MCF 10A (cell line): ENCODE data around the gene HOOK2. TPM values are rescaled to one million over a fixed set of nuclear protein-coding genes. Genes with fewer than 3 reads are reported as not detected.

Experiments used
- BruUV-seq: library from RNA; stranded (reverse); fragments of 400-500 nt; replicated peaks from 2 replicates; lab custom pipeline; 2021; lab: Mats Ljungman, UMichigan
- CTCF ChIA-PET: fragments of 300-600 bp; sonication (Branson Sonifier 250); formaldehyde crosslinking; extraction: SDS; loops from one replicate; lab custom pipeline; 2021; ENCODE audit warnings: antibody characterized with exemption, inconsistent platforms; lab: Yijun Ruan, JAX
- POLR2A ChIA-PET: fragments of 300-600, 350-650 bp; sonication (Branson Sonifier 250); formaldehyde crosslinking; extraction: SDS; loops from one replicate; lab custom pipeline; 2020; ENCODE audit warnings: antibody characterized with exemption, inconsistent platforms; lab: Yijun Ruan, JAX
- DNase-seq: peaks from one replicate; pipeline ENCODE4 v3.0.0-alpha.2; 2018; ENCODE audit not compliant: unreplicated experiment
- H3K27ac Mint-ChIP-seq: one replicate; pipeline ENCODE4 v1.8.0; 2022; ENCODE audit warnings: mild to moderate bottlenecking, low read depth, mixed read lengths; ENCODE audit not compliant: unreplicated experiment
- H3K27me3 Mint-ChIP-seq: one replicate; pipeline ENCODE4 v1.8.0; 2022; ENCODE audit warnings: mixed read lengths; ENCODE audit not compliant: insufficient read depth, unreplicated experiment
- H3K36me3 Mint-ChIP-seq: one replicate; pipeline ENCODE4 v1.8.0; 2022; ENCODE audit warnings: mild to moderate bottlenecking, moderate library complexity, mixed read lengths; ENCODE audit not compliant: insufficient read depth, unreplicated experiment
- H3K4me1 Mint-ChIP-seq: one replicate; pipeline ENCODE4 v1.8.0; 2022; ENCODE audit warnings: mixed read lengths; ENCODE audit not compliant: insufficient read depth, unreplicated experiment
- H3K4me3 Mint-ChIP-seq: one replicate; pipeline ENCODE4 v1.8.0; 2022; ENCODE audit warnings: mild to moderate bottlenecking, moderate library complexity, mixed read lengths; ENCODE audit not compliant: unreplicated experiment
- H3K9me3 Mint-ChIP-seq: one replicate; pipeline ENCODE4 v1.8.0; 2022; ENCODE audit warnings: mixed read lengths; ENCODE audit not compliant: unreplicated experiment
- intact Hi-C: fragments of 100-400 bp; cut with micrococcal nuclease; formaldehyde crosslinking; loops from 2 replicates; pipeline ENCODE4 v1.14.1; 2022
- total RNA-seq: library from RNA; stranded (reverse); gene quantifications from 2 replicates; pipeline ENCODE4 v1.2.3, GENCODE V29; 2022
- TF ChIP-seq, protein P1 (sequence below): fragments of 200-600 bp; IDR thresholded peaks from one replicate; pipeline ENCODE4 v1.8.0; 2022; ENCODE audit warnings: antibody characterized with exemption, mild to moderate bottlenecking; ENCODE audit not compliant: unreplicated experiment

HOOK2 gene
- total RNA-seq, 1 experiment from 2014 or later, result 31.6 TPM

DNA sequence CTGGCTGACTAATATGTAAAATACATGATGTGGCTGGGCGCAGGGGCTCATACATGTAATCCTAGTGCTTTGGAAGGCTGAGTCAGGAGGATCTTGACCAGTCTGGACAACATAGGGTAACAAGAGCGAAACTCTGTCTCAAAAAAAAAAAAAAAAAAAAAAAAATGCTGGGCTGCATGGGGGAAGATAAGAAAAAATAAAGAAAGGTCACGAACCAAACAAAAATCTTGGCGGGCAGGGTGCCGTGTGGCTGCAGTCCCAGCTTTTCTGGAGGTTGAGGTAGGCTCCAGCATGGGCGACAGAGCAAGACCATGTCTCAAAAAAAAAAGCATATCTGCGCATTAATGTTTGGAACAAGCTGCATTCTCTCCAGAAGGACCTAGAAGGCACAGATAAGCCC, 39.7 kb upstream of the HOOK2 start:
- POLR2A ChIA-PET, result no interaction called here
- intact Hi-C loops, result no loop called here
- H3K9me3 Mint-ChIP-seq, result no peaks in the 10 kb centered on the region
- H3K4me3 Mint-ChIP-seq, result no peak overlapping the region
- H3K27ac Mint-ChIP-seq, result no peak overlapping the region
- H3K36me3 Mint-ChIP-seq, result peaks cover 26% of the 10 kb centered on the region
- no peak for DNase-seq
- TF ChIP-seq, protein P1, sequence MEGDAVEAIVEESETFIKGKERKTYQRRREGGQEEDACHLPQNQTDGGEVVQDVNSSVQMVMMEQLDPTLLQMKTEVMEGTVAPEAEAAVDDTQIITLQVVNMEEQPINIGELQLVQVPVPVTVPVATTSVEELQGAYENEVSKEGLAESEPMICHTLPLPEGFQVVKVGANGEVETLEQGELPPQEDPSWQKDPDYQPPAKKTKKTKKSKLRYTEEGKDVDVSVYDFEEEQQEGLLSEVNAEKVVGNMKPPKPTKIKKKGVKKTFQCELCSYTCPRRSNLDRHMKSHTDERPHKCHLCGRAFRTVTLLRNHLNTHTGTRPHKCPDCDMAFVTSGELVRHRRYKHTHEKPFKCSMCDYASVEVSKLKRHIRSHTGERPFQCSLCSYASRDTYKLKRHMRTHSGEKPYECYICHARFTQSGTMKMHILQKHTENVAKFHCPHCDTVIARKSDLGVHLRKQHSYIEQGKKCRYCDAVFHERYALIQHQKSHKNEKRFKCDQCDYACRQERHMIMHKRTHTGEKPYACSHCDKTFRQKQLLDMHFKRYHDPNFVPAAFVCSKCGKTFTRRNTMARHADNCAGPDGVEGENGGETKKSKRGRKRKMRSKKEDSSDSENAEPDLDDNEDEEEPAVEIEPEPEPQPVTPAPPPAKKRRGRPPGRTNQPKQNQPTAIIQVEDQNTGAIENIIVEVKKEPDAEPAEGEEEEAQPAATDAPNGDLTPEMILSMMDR, result no peak
- CTCF ChIA-PET, result interaction anchor here (1.0 to 1.7 kb wide), 3 partner anchors 24 to 49 kb away, joined by 5 to 6 read pairs (median 6); no protein-coding TSS in a partner anchor
- no peaks in the 10 kb centered on the region for H3K27me3 Mint-ChIP-seq
- no TSS peak for BruUV-seq
- H3K4me1 Mint-ChIP-seq, result no peaks in the 10 kb centered on the region

DNA sequence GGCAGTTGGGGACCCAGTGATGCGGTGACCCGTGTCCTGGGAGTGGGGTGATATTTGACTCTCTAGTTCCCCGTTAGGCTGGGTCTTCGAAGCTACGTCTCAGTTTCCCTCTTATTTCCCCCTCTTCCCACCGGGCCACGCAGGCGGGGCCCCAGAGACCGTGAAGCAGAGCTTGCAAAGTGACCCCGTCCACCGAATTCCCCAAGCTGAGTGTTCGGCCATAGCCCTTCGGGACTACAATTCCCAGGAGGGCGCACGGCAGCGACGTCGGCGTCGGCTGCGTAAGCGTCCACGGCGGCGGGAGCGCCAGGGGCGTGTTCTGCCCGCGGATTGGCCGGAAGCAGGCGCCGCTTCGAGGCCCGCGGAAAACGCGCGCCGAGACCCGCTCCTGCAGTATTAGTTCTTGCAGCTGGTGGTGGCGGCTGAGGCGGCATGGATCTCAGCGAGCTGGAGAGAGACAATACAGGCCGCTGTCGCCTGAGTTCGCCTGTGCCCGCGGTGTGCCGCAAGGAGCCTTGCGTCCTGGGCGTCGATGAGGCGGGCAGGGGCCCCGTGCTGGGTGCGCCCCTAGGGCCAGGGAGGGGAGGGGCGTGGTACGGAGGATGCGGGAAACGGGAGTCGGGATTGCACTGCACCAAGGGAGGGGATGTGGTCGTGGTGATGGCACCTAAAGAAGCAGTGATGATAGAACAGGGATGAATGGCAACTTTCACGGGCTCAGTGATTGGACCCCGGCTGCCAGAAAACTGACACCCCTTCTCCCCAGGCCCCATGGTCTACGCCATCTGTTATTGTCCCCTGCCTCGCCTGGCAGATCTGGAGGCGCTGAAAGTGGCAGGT, 31.1 kb upstream of the HOOK2 start, which contains the start of gene RNASEH2A:
Gene RNASEH2A, plus strand, starts transcription at position 343 of the 840 bp plus-strand sequence. Its CDS starts 90 bp downstream, at position 433.
- intact Hi-C loops, result no loop called here
- Mint-ChIP-seq H3K4me3 (peak within 1 kb of the TSS; percentile 94), H3K27ac (peak within 1 kb of the TSS; percentile 83), H3K9me3 (no peaks in the 10 kb centered on the region), H3K27me3 (no peaks in the 10 kb centered on the region), H3K36me3 (peaks cover 6% of the 10 kb centered on the region), H3K4me1 (peaks cover 15% of the 10 kb centered on the region)
- BruUV-seq, result TSS peak; percentile 57
- CTCF ChIA-PET, result interaction anchor here (0.9 to 1.8 kb wide), 3 partner anchors 10 to 46 kb away, joined by 4 to 7 read pairs (median 4); no protein-coding TSS in a partner anchor
- TF ChIP-seq, protein P1, result no peak
- POLR2A ChIA-PET, result interaction anchor here (0.6 to 1.7 kb wide), 12 partner anchors 10 to 1480 kb away, joined by 3 to 10 read pairs (median 5); partner anchors contain the start of genes DNASE2, GCDH, JUNB and ZNF490
- DNase-seq, result peak; percentile 89

DNA sequence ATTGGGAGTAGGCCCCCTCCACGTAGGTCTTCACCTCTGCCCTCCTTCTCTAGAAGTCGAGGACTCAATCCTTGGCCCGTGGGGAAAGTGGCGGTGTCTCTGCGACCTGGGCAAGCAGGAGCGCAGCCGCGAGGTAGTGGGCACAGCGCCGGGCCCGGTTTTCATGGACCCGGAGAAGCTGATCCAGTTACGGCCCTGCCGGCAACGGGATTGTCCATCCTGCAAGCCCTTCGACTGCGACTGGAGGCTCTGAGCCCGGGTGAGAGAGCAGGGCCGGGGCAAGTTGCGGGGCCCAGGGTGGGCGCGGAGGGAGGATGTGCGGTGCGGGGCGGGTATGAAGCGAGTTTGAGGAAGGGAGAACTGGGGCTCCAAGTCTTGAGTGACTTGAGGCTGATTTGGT, 28.7 kb upstream of the HOOK2 start:
- no peak for DNase-seq
- BruUV-seq, result no TSS peak
- Mint-ChIP-seq H3K9me3 (no peaks in the 10 kb centered on the region), H3K27ac (no peak overlapping the region), H3K36me3 (peaks cover 14% of the 10 kb centered on the region), H3K27me3 (no peaks in the 10 kb centered on the region), H3K4me3 (no peak overlapping the region), H3K4me1 (peaks cover 15% of the 10 kb centered on the region)
- intact Hi-C loops, result loop anchor here (5.0 kb wide), 1 partner anchor 33 kb away; the partner anchor contains the start of gene MAST1
- TF ChIP-seq, protein P1, result no peak
- ChIA-PET CTCF (interaction anchor here (0.5 to 14.5 kb wide), 4 partner anchors 26 to 1268 kb away, joined by 3 to 307 read pairs (median 3); no protein-coding TSS in a partner anchor), POLR2A (interaction anchor here (0.6 kb wide), 1 partner anchor 1968 kb away, joined by 4 read pairs; the partner anchor contains the start of gene TMED1)
